Activated CD4-positive, alpha-beta T cell treated with anti-CD3 and anti-CD28 coated beads, Interleukin-2, amount 10 ng/mL, durations not matched to agents 7 days and 5 days (primary cell): ENCODE results near the gene RAB6C. TPM values are rescaled to one million over a fixed set of nuclear protein-coding genes. Genes with fewer than 3 reads are reported as not detected.
"Not testable (repeated sequence)": the region's sequence is repeated elsewhere in the genome, so short reads cannot be mapped to it uniquely, and the experiment has no call there.

Experiments
- CTCF ChIA-PET: fragments of 350-600 bp; sonication (Branson Sonifier 250); formaldehyde crosslinking; loops from one replicate; lab custom pipeline; 2021; ENCODE audit warnings: antibody characterized with exemption; lab: Charles Lee
- POLR2A ChIA-PET: fragments of 350-600 bp; sonication (Branson Sonifier 250); formaldehyde crosslinking; loops from one replicate; lab custom pipeline; 2021; ENCODE audit warnings: antibody characterized with exemption; lab: Charles Lee
- DNase-seq: peaks from one replicate; pipeline ENCODE4 v3.0.0-alpha.2; 2020
- H3K27ac Mint-ChIP-seq: one replicate; pipeline ENCODE4 v1.8.0; 2021; ENCODE audit warnings: mild to moderate bottlenecking, moderate library complexity, mixed read lengths
- H3K27me3 Mint-ChIP-seq: one replicate; pipeline ENCODE4 v1.8.0; 2021; ENCODE audit warnings: mixed read lengths
- H3K36me3 Mint-ChIP-seq: one replicate; pipeline ENCODE4 v1.8.0; 2021; ENCODE audit warnings: low read depth, mixed read lengths
- H3K4me1 Mint-ChIP-seq: one replicate; pipeline ENCODE4 v1.8.0; 2021; ENCODE audit warnings: mixed read lengths
- H3K4me3 Mint-ChIP-seq: one replicate; pipeline ENCODE4 v1.8.0; 2021; ENCODE audit warnings: mild to moderate bottlenecking, moderate library complexity, mixed read lengths
- H3K9me3 Mint-ChIP-seq: one replicate; pipeline ENCODE4 v1.8.0; 2021; ENCODE audit warnings: mixed read lengths
- total RNA-seq, 2 experiments: library from RNA; stranded (reverse); gene quantifications; one replicate each; pipeline ENCODE4 v1.2.3, GENCODE V29; 2021

RAB6C gene
- total RNA-seq = not detected

GRCh38 chr2:129979629-129980155 lies at the start of gene RAB6C:
TSS of gene RAB6C (plus strand) at chr2:129979666. CDS start at chr2:129980116, 450 bp downstream.
- POLR2A ChIA-PET, H3K4me1 Mint-ChIP-seq, H3K9me3 Mint-ChIP-seq, H3K27ac Mint-ChIP-seq, H3K36me3 Mint-ChIP-seq, CTCF ChIA-PET: not testable (repeated sequence)
- H3K27me3 Mint-ChIP-seq = peaks cover 27% of the 10 kb centered on the region
- peak within 1 kb of the TSS; percentile 48 for H3K4me3 Mint-ChIP-seq
- DNase-seq = peak; percentile 6

- Mint-ChIP-seq H3K4me1 (no peaks in the 10 kb centered on the region), H3K4me3 (no peak overlapping the region), H3K36me3 (no peaks in the 10 kb centered on the region), H3K27me3 (peaks cover 21% of the 10 kb centered on the region), H3K27ac (no peak overlapping the region), H3K9me3 (no peaks in the 10 kb centered on the region)
- POLR2A ChIA-PET = no interaction called here
- no peak for DNase-seq
- CTCF ChIA-PET = no interaction called here
Measured at GRCh38 chr2:129930451-129930850, 49.0 kb upstream of the RAB6C start.

GRCh38 chr2:129933387-129933786 lies 46.1 kb upstream of the RAB6C start:
- POLR2A ChIA-PET, H3K9me3 Mint-ChIP-seq, CTCF ChIA-PET, H3K4me1 Mint-ChIP-seq, H3K27ac Mint-ChIP-seq, H3K4me3 Mint-ChIP-seq, H3K36me3 Mint-ChIP-seq, DNase-seq: not testable (repeated sequence)
- peaks cover 28% of the 10 kb centered on the region for H3K27me3 Mint-ChIP-seq

- Mint-ChIP-seq H3K27me3 (peaks cover 28% of the 10 kb centered on the region), H3K4me1 (no peaks in the 10 kb centered on the region), H3K27ac (no peak overlapping the region), H3K36me3 (no peaks in the 10 kb centered on the region), H3K4me3 (no peak overlapping the region), H3K9me3 (no peaks in the 10 kb centered on the region)
- DNase-seq = no peak
- ChIA-PET POLR2A (no interaction called here), CTCF (no interaction called here)
Measured at GRCh38 chr2:129934044-129934822, 45.2 kb upstream of the RAB6C start.

GRCh38 chr2:129935118-129935517 lies 44.3 kb upstream of the RAB6C start:
- CTCF ChIA-PET = no interaction called here
- Mint-ChIP-seq H3K4me1 (no peaks in the 10 kb centered on the region), H3K4me3 (no peak overlapping the region), H3K27ac (no peak overlapping the region), H3K27me3 (peaks cover 28% of the 10 kb centered on the region), H3K9me3 (no peaks in the 10 kb centered on the region), H3K36me3 (no peaks in the 10 kb centered on the region)
- POLR2A ChIA-PET = no interaction called here
- no peak for DNase-seq

- Mint-ChIP-seq H3K4me3 (no peak overlapping the region), H3K4me1 (no peaks in the 10 kb centered on the region), H3K36me3 (no peaks in the 10 kb centered on the region), H3K27me3 (peaks cover 28% of the 10 kb centered on the region), H3K27ac (no peak overlapping the region), H3K9me3 (no peaks in the 10 kb centered on the region)
- ChIA-PET POLR2A (no interaction called here), CTCF (interaction anchor here (1.2 kb wide), 1 partner anchor 396 kb away, joined by 4 read pairs; no protein-coding TSS in a partner anchor)
- DNase-seq = no peak
Measured at GRCh38 chr2:129936334-129936934, 43.0 kb upstream of the RAB6C start.

GRCh38 chr2:129938850-129939471 lies 40.5 kb upstream of the RAB6C start:
- POLR2A ChIA-PET, CTCF ChIA-PET, H3K27ac Mint-ChIP-seq, H3K9me3 Mint-ChIP-seq, H3K4me3 Mint-ChIP-seq, H3K36me3 Mint-ChIP-seq, H3K4me1 Mint-ChIP-seq, DNase-seq: not testable (repeated sequence)
- peaks cover 17% of the 10 kb centered on the region for H3K27me3 Mint-ChIP-seq

- H3K36me3 Mint-ChIP-seq, H3K4me3 Mint-ChIP-seq, H3K27ac Mint-ChIP-seq, H3K27me3 Mint-ChIP-seq, CTCF ChIA-PET, H3K4me1 Mint-ChIP-seq, H3K9me3 Mint-ChIP-seq, DNase-seq, POLR2A ChIA-PET: not testable (repeated sequence)
Measured at GRCh38 chr2:129943456-129943855, 36.0 kb upstream of the RAB6C start.

- POLR2A ChIA-PET = no interaction called here
- H3K36me3 Mint-ChIP-seq = no peaks in the 10 kb centered on the region
- no peaks in the 10 kb centered on the region for H3K27me3 Mint-ChIP-seq
- DNase-seq = no peak
- CTCF ChIA-PET = no interaction called here
- no peak overlapping the region for H3K4me3 Mint-ChIP-seq
- no peak overlapping the region for H3K27ac Mint-ChIP-seq
- H3K4me1 Mint-ChIP-seq = no peaks in the 10 kb centered on the region
- H3K9me3 Mint-ChIP-seq = no peaks in the 10 kb centered on the region
Measured at GRCh38 chr2:129945557-129945956, 33.9 kb upstream of the RAB6C start.

GRCh38 chr2:129947712-129948111 lies 31.8 kb upstream of the RAB6C start:
- H3K9me3 Mint-ChIP-seq, H3K4me3 Mint-ChIP-seq, H3K4me1 Mint-ChIP-seq, DNase-seq, H3K27me3 Mint-ChIP-seq, H3K27ac Mint-ChIP-seq, H3K36me3 Mint-ChIP-seq, CTCF ChIA-PET, POLR2A ChIA-PET: not testable (repeated sequence)

GRCh38 chr2:129956171-129956570 lies 23.3 kb upstream of the RAB6C start:
- H3K27ac Mint-ChIP-seq, DNase-seq, H3K4me1 Mint-ChIP-seq, H3K27me3 Mint-ChIP-seq, CTCF ChIA-PET, POLR2A ChIA-PET, H3K36me3 Mint-ChIP-seq, H3K9me3 Mint-ChIP-seq, H3K4me3 Mint-ChIP-seq: not testable (repeated sequence)

- ChIA-PET POLR2A (no interaction called here), CTCF (no interaction called here)
- Mint-ChIP-seq H3K9me3 (no peaks in the 10 kb centered on the region), H3K36me3 (no peaks in the 10 kb centered on the region), H3K4me1 (no peaks in the 10 kb centered on the region), H3K27me3 (peaks cover 3% of the 10 kb centered on the region), H3K4me3 (no peak overlapping the region), H3K27ac (no peak overlapping the region)
- DNase-seq = no peak
Measured at GRCh38 chr2:129957891-129958290, 21.6 kb upstream of the RAB6C start.

- H3K36me3 Mint-ChIP-seq, H3K4me1 Mint-ChIP-seq, H3K27me3 Mint-ChIP-seq, H3K4me3 Mint-ChIP-seq, DNase-seq, H3K9me3 Mint-ChIP-seq, CTCF ChIA-PET, H3K27ac Mint-ChIP-seq, POLR2A ChIA-PET: not testable (repeated sequence)
Measured at GRCh38 chr2:129958736-129959135, 20.7 kb upstream of the RAB6C start.
